Right lobe of liver (tissue), 4 donors: ENCODE measurements around the gene CPN2.

Source experiments
- CTCF ChIP-seq, 4 donors: fragments of 200-600 bp in 3 of 4; fragments of 450-650 bp in 1 of 4; IDR thresholded peaks; one replicate each; pipeline versions ENCODE4 v1.5.1 to v1.8.0; 2016 to 2022; ENCODE audit warnings: antibody characterized with exemption in 4 of 4, mild to moderate bottlenecking in 2 of 4
- POLR2A ChIP-seq: fragments of 450-650 bp; IDR thresholded peaks from one replicate; pipeline ENCODE4 v1.6.1; 2017; ENCODE audit warnings: antibody characterized with exemption, mild to moderate bottlenecking
- donor health status: DM: no; HTN: no; CAD: no.
- donor health status: DM: no; HTN: no; CAD: no.
- donor health status: DM: no; HTN: yes; CAD: no.

DNA sequence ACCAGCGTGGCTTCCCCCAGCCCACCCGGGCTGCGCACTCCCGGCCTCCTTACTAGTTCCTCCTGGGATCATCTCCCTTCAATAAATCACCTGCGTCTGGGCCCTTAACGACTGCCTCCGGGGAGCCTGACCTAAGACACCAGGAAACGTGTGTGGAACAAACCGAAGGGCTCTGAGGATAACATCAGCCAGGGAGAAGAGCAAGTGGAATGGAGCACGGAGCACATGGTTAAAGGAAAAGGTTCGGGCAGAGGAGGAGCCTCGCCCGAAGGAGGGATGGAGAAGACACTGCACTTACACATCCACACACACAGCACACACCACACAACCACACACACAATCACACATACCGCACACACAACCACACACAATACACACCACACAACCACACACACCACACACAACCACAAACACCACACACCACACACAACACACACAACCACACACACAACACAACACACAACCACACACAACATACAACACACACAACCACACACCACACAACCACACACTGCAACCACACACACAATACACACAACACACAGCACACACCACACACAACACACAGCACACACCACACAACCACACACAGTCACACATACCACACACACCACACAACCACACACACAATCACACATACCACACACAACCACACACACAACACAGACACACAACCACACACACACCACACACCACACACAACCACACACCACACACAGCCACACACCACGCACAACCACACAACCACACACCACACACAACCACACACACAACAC is 24.7 kb downstream of the CPN2 start:
- no peak for TF ChIP-seq CTCF (IDR thresholded peaks at IDR 0.05)
- TF ChIP-seq POLR2A, result no peak
